ENCODE data around the gene KCNA2. TPM values are rescaled to one million over a fixed set of nuclear protein-coding genes. Genes with fewer than 3 reads are reported as not detected.

The KCNA2 gene
- total RNA-seq, result not detected in 2 replicates

DNA sequence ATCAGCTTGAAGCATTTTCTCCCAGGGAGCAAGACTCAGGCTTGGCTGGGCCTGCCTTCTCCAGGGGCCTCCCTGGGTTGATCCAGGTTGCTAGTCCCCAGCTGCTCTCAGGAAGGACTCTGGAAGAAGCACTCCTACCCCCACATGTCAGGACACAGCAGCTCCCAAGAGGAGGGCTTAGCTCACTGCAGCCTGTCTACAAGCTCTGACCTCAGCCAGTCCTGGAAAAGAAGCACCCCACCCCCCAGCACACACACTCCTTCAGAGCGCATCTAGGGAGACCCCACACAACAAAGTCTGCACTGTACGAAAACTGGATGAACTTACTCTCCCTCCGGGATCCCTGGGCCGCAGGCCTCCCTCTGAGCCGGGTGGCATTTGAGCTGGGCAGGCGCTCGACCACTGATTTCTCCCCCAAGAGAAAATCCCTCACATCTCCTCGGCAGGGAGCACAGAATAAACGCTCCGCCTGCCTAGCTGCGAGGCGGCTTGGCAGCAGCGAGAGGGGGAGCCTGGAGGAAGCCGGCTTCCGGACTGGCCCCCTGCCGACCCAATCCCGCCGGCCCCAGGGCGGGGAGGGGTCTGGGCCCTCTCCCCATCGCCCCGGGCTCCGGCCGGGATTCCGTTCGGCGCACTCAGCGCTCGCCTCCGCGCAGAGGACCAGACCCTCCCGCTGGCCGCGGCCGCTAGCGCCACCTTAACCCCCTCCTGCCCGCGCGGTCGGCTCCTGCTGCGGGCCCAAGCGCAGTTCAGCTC lies at the start of gene KCNA2:
KCNA2 (minus strand) TSS at position 458 of the 756 bp plus-strand sequence. CDS start 1,576 bp downstream, outside the sequence.

Other genes with a start within 250 kb of the KCNA2 start
- gene SLC16A4, start 215.3 kb downstream of the KCNA2 start, total RNA-seq, result 41.5 and 60.5 TPM in 2 replicates
- gene LAMTOR5, start 198.7 kb downstream of the KCNA2 start, total RNA-seq, result 52.8 and 59.7 TPM in 2 replicates
- gene PROK1, start 155.2 kb downstream of the KCNA2 start, total RNA-seq, result 0.12 TPM in 1 of 2 replicates, not detected in the other
- gene KCNA10, start 87.2 kb downstream of the KCNA2 start, total RNA-seq, result not detected in 2 replicates
- gene KCNA3, start 68.6 kb upstream of the KCNA2 start, total RNA-seq, result 0.16 and 0.36 TPM in 2 replicates